Loucy (cell line): ENCODE measurements around the gene REC8.

Experiments used
- H2AFZ ChIP-seq: fragments of 200-600 bp; sonication (generic); 2 replicates; pipeline ENCODE4 v1.6.0; 2016; ENCODE audit warnings: antibody characterized with exemption, mild to moderate bottlenecking, low read length, moderate library complexity
- H3F3A ChIP-seq: fragments of 200-600 bp; 2 replicates; pipeline ENCODE4 v1.6.0; 2016; ENCODE audit warnings: antibody characterized with exemption, low read depth, mild to moderate bottlenecking
- H3K27me3 ChIP-seq: fragments of 200-600 bp; sonication (generic); 2 replicates; pipeline ENCODE4 v1.6.1; 2014; ENCODE audit warnings: low read length, mild to moderate bottlenecking; ENCODE audit not compliant: insufficient read depth, poor library complexity, severe bottlenecking
- H3K36me3 ChIP-seq: fragments of 200-600 bp; sonication (generic); 2 replicates; pipeline ENCODE4 v1.6.1; 2016; ENCODE audit warnings: low read length; ENCODE audit not compliant: insufficient read depth
- H3K4me1 ChIP-seq: fragments of 200-600 bp; sonication (generic); 2 replicates; pipeline ENCODE4 v1.5.1; 2014; ENCODE audit warnings: low read length, mild to moderate bottlenecking; ENCODE audit not compliant: insufficient read depth, poor library complexity, severe bottlenecking
- H3K4me2 ChIP-seq: fragments of 200-600 bp; sonication (generic); 2 replicates; pipeline ENCODE4 v1.6.0; 2014; ENCODE audit warnings: antibody characterized with exemption, low read length, low read depth, mild to moderate bottlenecking; ENCODE audit not compliant: poor library complexity, severe bottlenecking
- H3K4me3 ChIP-seq: fragments of 200-600 bp; sonication (generic); 2 replicates; pipeline ENCODE4 v1.5.1; 2014; ENCODE audit warnings: low read length, mild to moderate bottlenecking, mixed read lengths; ENCODE audit not compliant: poor library complexity, severe bottlenecking
- H3K79me2 ChIP-seq: fragments of 200-600 bp; sonication (generic); 2 replicates; pipeline ENCODE4 v1.6.1; 2014; ENCODE audit warnings: low read length; ENCODE audit not compliant: insufficient read depth
- H3K9ac ChIP-seq: fragments of 200-600 bp; sonication (generic); 2 replicates; pipeline ENCODE4 v1.6.0; 2014; ENCODE audit warnings: mild to moderate bottlenecking, low read depth, low read length, moderate library complexity; ENCODE audit not compliant: poor library complexity, severe bottlenecking
- H3K9me2 ChIP-seq: fragments of 200-600 bp; sonication (generic); replicated peaks from 2 replicates; pipeline ENCODE4 v1.6.1; 2016; ENCODE audit warnings: low read depth, low read length, mixed read lengths
- H3K9me3 ChIP-seq: fragments of 200-600 bp; sonication (generic); 2 replicates; pipeline ENCODE4 v1.6.1; 2014; ENCODE audit warnings: mild to moderate bottlenecking, antibody characterized with exemption, low read length, low read depth; ENCODE audit not compliant: insufficient read depth
- H4K20me1 ChIP-seq: fragments of 200-600 bp; sonication (generic); 2 replicates; pipeline ENCODE4 v1.6.0; 2014; ENCODE audit warnings: antibody characterized with exemption, low read length, mild to moderate bottlenecking; ENCODE audit not compliant: insufficient read depth, poor library complexity, severe bottlenecking
- CTCF ChIP-seq: fragments of 200-600 bp; sonication (generic); conservative IDR thresholded peaks from 2 replicates; pipeline ENCODE4 v1.5.1; 2014; ENCODE audit warnings: mild to moderate bottlenecking, antibody characterized with exemption, low read length
- EZH2phosphoT487 ChIP-seq: fragments of 200-600 bp; IDR thresholded peaks from 2 replicates; pipeline ENCODE4 v1.6.1; 2018; ENCODE audit warnings: antibody characterized with exemption, mild to moderate bottlenecking, moderate library complexity, borderline replicate concordance

Gene REC8

GRCh38 chr14:24150993-24151392 lies 20.9 kb upstream of the REC8 start:
- no peak for TF ChIP-seq CTCF
- no peak for TF ChIP-seq EZH2phosphoT487
- no peak overlapping the region for H3K4me2 ChIP-seq

GRCh38 chr14:24151404-24152080 lies 20.3 kb upstream of the REC8 start:
- Histone ChIP-seq H3K9ac (no peak overlapping the region), H2AFZ (no peak overlapping the region), H3K4me3 (no peak overlapping the region), H3K4me2 (no peak overlapping the region), H4K20me1 (peaks cover 21% of the 10 kb centered on the region), H3F3A (0 out of 2 replicates have a peak, but pooled peaks cover 2% of the 10 kb centered on the region), H3K79me2 (peaks cover 40% of the 10 kb centered on the region), H3K27me3 (no peaks in the 10 kb centered on the region), H3K4me1 (peaks cover 12% of the 10 kb centered on the region), H3K9me3 (no peaks in the 10 kb centered on the region), H3K36me3 (peaks cover 43% of the 10 kb centered on the region; the same call in 1 of the 2 replicates), H3K9me2 (no peaks in the 10 kb centered on the region)
- TF ChIP-seq EZH2phosphoT487 (no peak), CTCF (no peak)

More at GRCh38 chr14:24150993-24151392, 20.9 kb upstream of the REC8 start:
- Histone ChIP-seq H2AFZ (no peak overlapping the region), H3K9ac (no peak overlapping the region), H3K36me3 (peaks cover 42% of the 10 kb centered on the region; the same call in 1 of the 2 replicates), H3K79me2 (peaks cover 44% of the 10 kb centered on the region), H3F3A (0 out of 2 replicates have a peak, but pooled peaks cover 2% of the 10 kb centered on the region), H3K9me3 (no peaks in the 10 kb centered on the region), H4K20me1 (peaks cover 22% of the 10 kb centered on the region), H3K4me1 (peaks cover 15% of the 10 kb centered on the region), H3K27me3 (no peaks in the 10 kb centered on the region), H3K4me3 (no peak overlapping the region), H3K9me2 (no peaks in the 10 kb centered on the region)

- no peak overlapping the region for H2AFZ ChIP-seq
- H3K4me3 ChIP-seq, result no peak overlapping the region
- no peaks in the 10 kb centered on the region for H3K4me1 ChIP-seq
- no peak overlapping the region for H3K4me2 ChIP-seq
- no peak overlapping the region for H3K9ac ChIP-seq
- H3K9me2 ChIP-seq, result no peaks in the 10 kb centered on the region
- H3K36me3 ChIP-seq, result peaks cover 50% of the 10 kb centered on the region; the same call in 1 of the 2 replicates
- peaks cover 12% of the 10 kb centered on the region; the same call in 1 of the 2 replicates for H3K79me2 ChIP-seq
- no peaks in the 10 kb centered on the region for H3K9me3 ChIP-seq
- no peaks in the 10 kb centered on the region for H3F3A ChIP-seq
- TF ChIP-seq EZH2phosphoT487 (no peak), CTCF (no peak)
- H4K20me1 ChIP-seq, result peaks cover under 1% of the 10 kb centered on the region
- no peaks in the 10 kb centered on the region for H3K27me3 ChIP-seq
Observed at GRCh38 chr14:24155100-24155499, 16.8 kb upstream of the REC8 start.
